Thyroid gland (tissue), 4 donors: ENCODE measurements around the gene ABHD4.
"Not testable (repeated sequence)": the region's sequence is repeated elsewhere in the genome, so short reads cannot be mapped to it uniquely, and the experiment has no call there.

ENCODE experiments used
- POLR2A ChIP-seq, 2 donors: fragments of 450-650 bp; IDR thresholded peaks; one replicate each; pipeline ENCODE4 v1.6.1; 2017; ENCODE audit warnings: antibody characterized with exemption in 2 of 2, mild to moderate bottlenecking in 2 of 2, moderate library complexity in 1 of 2
- TF ChIP-seq, protein P1 (sequence below), 6 experiments: fragments of 200-600 bp in 3 of 6; fragments of 450-650 bp in 3 of 6; sonication (generic) in 3 of 6; IDR thresholded peaks; one replicate each; pipeline ENCODE4 v1.5.1; 2016 to 2019; ENCODE audit warnings: antibody characterized with exemption in 6 of 6, mild to moderate bottlenecking in 2 of 6, inconsistent platforms in 1 of 6, moderate library complexity in 1 of 6

GRCh38 chr14:22553861-22554497 lies 44.1 kb upstream of the ABHD4 start:
- TF ChIP-seq, protein P1, sequence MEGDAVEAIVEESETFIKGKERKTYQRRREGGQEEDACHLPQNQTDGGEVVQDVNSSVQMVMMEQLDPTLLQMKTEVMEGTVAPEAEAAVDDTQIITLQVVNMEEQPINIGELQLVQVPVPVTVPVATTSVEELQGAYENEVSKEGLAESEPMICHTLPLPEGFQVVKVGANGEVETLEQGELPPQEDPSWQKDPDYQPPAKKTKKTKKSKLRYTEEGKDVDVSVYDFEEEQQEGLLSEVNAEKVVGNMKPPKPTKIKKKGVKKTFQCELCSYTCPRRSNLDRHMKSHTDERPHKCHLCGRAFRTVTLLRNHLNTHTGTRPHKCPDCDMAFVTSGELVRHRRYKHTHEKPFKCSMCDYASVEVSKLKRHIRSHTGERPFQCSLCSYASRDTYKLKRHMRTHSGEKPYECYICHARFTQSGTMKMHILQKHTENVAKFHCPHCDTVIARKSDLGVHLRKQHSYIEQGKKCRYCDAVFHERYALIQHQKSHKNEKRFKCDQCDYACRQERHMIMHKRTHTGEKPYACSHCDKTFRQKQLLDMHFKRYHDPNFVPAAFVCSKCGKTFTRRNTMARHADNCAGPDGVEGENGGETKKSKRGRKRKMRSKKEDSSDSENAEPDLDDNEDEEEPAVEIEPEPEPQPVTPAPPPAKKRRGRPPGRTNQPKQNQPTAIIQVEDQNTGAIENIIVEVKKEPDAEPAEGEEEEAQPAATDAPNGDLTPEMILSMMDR (IDR thresholded peaks at IDR 0.05) = not testable (repeated sequence)
- TF ChIP-seq POLR2A (IDR thresholded peaks at IDR 0.05) = not testable (repeated sequence)
